HL-60/S4 (cell line): ENCODE results near the gene RBMS3.

Experiments
- in situ Hi-C: fragments of 300-500 bp; cut with MboI; formaldehyde crosslinking; loops from 2 replicates; pipeline ENCODE4 v1.14.3; 2022; ENCODE audit warnings: low sequenced_read_pairs

RBMS3 gene

GRCh38 chr3:29972320-29972993, 691.6 kb downstream of the RBMS3 start:
- in situ Hi-C loops, result no loop called here

GRCh38 chr3:29973763-29974162, 692.9 kb downstream of the RBMS3 start:
- in situ Hi-C loops, result no loop called here

GRCh38 chr3:29976871-29977270, 696.0 kb downstream of the RBMS3 start:
- in situ Hi-C loops, result no loop called here

GRCh38 chr3:29977360-29977759, 696.5 kb downstream of the RBMS3 start:
- in situ Hi-C loops, result no loop called here

DNA sequence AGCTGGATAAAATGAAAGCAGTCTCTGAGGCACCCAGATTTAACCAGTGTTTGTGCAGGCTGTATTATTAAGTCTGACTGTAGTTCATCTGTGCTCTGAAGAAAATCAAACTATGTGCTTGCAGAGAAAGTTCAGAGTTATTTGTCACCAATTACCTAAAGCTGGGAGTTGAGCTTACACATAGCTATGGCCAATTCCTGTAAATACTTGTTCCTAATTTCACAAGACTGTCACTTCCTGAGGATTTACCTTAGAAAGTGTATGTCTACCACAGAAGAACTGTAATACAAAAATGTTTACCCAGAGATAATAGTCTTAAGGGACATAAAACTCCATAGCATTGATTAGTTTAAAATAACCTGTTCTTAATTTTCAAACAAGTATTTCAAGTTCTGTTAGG, 697.2 kb downstream of the RBMS3 start:
- in situ Hi-C loops, result no loop called here

DNA sequence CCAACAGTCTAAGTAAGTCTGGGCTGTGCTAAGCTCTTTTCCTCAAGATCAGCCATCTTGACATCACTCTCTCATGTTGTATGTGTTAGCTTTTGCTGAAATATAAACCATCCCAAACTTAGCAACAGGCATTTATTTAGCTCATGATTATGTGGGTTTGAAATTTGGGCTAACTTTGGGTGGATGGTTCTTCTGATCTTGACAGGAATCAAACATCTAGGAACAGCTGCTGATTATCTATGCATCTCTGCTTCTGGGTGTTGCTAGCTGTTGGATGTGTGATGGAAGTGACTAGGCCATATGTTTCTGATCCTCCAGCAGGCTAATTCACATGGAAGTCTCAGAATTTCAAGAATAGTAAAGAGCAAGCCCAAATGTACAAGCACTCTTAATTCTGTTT, 710.3 kb downstream of the RBMS3 start:
- in situ Hi-C loops, result no loop called here

GRCh38 chr3:30002797-30003196, 721.9 kb downstream of the RBMS3 start:
- in situ Hi-C loops, result no loop called here

- in situ Hi-C loops, result no loop called here
Observed at GRCh38 chr3:30003741-30004140, 722.9 kb downstream of the RBMS3 start.

- in situ Hi-C loops, result no loop called here
Observed at GRCh38 chr3:30004481-30004880, 723.6 kb downstream of the RBMS3 start.

GRCh38 chr3:30006111-30006510, 725.2 kb downstream of the RBMS3 start:
- in situ Hi-C loops, result no loop called here

DNA sequence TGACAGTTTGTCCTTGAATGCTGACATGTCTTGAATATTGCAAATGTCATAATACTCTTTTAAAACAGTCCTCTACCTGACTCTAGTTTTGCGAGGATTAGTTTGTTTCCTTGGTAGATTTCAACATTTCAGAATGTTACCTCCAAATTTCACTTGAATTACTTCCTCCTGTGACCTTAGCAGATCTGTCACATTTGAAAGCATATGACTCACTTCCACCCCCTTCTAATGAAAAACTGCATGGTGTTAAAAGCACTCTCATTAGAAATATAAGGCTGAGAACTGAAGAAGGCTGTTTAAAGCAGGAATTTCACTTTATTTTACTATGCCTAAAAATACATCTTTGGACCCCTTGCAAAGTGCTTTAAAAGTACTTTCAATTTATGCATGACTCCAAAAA, 726.8 kb downstream of the RBMS3 start:
- in situ Hi-C loops, result no loop called here

DNA sequence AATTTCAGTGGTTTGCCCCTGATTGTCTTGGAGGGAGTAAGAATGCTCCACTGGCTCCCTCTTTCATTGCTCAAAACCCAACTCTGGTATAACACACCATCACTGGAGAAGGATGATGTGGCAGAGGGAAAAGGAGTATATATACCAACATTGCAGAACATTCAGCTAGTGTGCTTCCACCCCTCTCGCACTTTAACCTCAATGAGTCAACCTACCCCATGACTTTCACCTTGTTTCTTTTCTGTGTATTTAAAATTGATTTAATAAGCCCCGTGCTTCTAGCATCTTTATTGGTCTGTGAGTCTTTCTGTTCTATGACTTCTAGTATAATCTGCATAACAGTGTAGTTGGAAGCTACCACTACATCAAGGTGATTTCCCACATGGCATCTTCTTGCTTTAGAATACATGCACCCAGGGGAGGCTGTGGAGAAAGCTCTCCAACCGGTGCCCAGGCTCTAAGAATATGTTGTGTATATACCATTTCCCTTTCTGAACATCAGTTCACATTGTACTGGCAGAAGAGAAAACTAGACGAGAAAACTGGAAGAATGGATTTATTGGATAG, 730.4 kb downstream of the RBMS3 start:
- in situ Hi-C loops, result no loop called here

GRCh38 chr3:30012941-30013543, 732.2 kb downstream of the RBMS3 start:
- in situ Hi-C loops, result no loop called here

DNA sequence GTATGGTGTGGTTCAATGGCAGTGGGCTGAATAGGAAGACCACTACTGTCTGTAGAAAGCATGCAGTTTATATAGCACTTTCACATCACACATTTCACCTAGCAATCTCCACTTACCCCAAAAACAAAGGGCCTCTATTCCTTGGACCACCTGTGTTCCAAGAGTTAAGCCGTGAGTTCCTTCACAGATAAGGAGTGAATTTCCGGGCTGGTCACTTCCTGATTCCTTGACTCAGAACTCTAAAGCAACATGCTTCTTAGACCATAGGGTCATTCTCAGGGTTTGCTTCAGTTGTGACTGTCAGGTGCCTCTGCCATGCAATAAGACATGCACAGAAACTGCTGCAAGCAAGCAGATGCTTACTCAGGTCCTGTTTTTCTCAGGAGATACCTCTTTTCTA, 737.0 kb downstream of the RBMS3 start:
- in situ Hi-C loops, result no loop called here

DNA sequence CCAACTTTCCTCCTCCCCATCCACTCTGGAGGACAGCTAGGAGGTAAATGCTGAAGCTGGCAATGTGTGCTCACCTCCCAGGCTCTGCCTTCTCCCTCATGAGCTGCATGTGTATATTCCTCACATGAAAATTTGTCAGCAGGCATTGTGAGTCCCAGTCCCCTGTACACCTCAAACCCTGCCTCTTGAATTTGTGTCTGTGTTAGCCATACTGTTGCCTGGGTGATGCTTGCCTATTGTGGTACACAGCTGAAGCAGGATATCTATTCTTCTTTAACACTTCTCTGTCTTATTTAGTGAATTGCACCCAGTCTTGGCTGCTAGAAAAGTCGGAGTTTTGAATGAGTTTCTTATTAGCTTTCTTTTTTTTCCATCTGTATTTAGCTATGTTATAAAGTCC, 739.5 kb downstream of the RBMS3 start:
- in situ Hi-C loops, result no loop called here

DNA sequence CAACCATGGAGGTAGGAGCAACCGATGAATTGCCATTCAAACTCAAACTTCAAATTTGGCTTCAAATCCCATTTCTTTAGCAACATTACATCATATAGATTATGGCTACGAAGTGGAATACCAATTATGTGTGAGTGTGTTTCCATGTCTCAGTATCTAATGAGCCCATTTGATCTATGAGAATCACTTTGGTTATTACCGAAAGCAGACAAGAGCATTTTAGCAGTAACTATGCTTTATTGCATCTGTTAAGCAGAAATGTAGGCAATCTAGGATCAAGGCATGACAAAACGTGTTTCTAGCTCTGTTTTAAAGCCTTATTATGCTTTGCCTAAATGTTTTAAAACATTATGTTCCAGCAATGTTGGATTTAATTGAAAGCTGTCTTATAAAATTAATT, 743.6 kb downstream of the RBMS3 start:
- in situ Hi-C loops, result no loop called here

DNA sequence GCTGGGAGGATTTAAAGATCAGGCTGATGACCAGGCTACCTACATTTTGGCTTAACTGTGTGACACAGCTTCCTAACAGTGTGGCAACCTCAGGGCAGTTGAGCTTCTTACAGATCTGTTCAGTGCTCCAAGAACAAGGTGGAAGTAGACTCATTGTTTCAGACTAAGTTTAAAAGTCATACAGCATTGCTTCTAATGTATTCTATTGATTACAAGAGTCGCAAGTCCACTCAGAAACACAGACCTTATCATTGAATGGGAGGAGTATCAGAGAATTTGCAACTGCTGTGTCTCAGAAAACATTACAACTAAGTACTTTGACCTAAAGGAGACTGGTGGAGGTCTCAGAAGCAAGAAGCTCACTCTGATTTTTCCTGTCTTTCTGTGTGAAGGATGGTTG, 746.0 kb downstream of the RBMS3 start:
- in situ Hi-C loops, result loop anchor here (25.0 kb wide), 2 partner anchors 160 to 735 kb away; no protein-coding TSS in a partner anchor

GRCh38 chr3:30034246-30034991, 753.5 kb downstream of the RBMS3 start:
- in situ Hi-C loops, result loop anchor here (25.0 kb wide), 2 partner anchors 153 to 728 kb away; no protein-coding TSS in a partner anchor

- in situ Hi-C loops, result loop anchor here (25.0 kb wide), 2 partner anchors 151 to 726 kb away; no protein-coding TSS in a partner anchor
Observed at GRCh38 chr3:30035935-30036567, 755.2 kb downstream of the RBMS3 start.

DNA sequence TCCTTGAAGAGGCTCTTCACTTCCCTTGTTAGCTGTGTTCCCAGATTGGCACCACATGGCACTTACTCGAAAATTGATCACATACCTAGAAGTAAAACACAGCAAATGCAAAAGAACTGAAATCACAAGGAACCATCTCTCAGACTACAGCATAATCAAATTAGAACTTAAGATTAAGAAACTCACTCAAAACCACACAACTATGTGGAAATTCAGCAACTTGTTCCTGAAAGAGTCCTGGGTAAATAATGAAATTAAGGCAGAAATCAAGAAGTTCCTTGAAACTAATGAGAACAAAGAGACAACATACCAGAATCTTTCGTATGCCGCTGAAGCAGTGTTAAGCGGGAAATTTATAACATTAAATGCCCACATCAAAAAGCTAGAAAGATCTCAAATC, 759.3 kb downstream of the RBMS3 start:
- in situ Hi-C loops, result loop anchor here (25.0 kb wide), 2 partner anchors 147 to 722 kb away; no protein-coding TSS in a partner anchor

GRCh38 chr3:30041481-30041880, 760.6 kb downstream of the RBMS3 start:
- in situ Hi-C loops, result loop anchor here (25.0 kb wide), 2 partner anchors 146 to 721 kb away; no protein-coding TSS in a partner anchor
